Fibroblast of the aortic adventitia (primary cell): Measurements from ENCODE around the gene INIP. TPM values are rescaled to one million over a fixed set of nuclear protein-coding genes. Genes with fewer than 3 reads are reported as not detected.

Experiments
- DNase-seq: peaks from one replicate; pipeline ENCODE4 v3.0.0-alpha.2; 2010; ENCODE audit warnings: low read depth
- H3K4me3 ChIP-seq: 2 replicates; pipeline ENCODE4 v1.5.1; 2011; ENCODE audit warnings: low read depth, mild to moderate bottlenecking, control low read depth, low read length, moderate library complexity
- total RNA-seq: library from RNA; depleted of rRNA; stranded (reverse); fragments of >200 nt; gene quantifications from 2 replicates; pipeline ENCODE4 v1.2.3, GENCODE V29; 2012; ENCODE audit warnings: low replicate concordance
- TF ChIP-seq, protein P1 (sequence below): IDR thresholded peaks from 2 replicates; pipeline ENCODE4 v1.5.1; 2011; ENCODE audit warnings: mild to moderate bottlenecking, low read length, control low read depth, inconsistent platforms; ENCODE audit not compliant: insufficient read depth

INIP gene
- total RNA-seq, 1 donor, result 39.1 TPM

- H3K4me3 ChIP-seq, result no peak overlapping the region
- no peak for DNase-seq
- TF ChIP-seq, protein P1, sequence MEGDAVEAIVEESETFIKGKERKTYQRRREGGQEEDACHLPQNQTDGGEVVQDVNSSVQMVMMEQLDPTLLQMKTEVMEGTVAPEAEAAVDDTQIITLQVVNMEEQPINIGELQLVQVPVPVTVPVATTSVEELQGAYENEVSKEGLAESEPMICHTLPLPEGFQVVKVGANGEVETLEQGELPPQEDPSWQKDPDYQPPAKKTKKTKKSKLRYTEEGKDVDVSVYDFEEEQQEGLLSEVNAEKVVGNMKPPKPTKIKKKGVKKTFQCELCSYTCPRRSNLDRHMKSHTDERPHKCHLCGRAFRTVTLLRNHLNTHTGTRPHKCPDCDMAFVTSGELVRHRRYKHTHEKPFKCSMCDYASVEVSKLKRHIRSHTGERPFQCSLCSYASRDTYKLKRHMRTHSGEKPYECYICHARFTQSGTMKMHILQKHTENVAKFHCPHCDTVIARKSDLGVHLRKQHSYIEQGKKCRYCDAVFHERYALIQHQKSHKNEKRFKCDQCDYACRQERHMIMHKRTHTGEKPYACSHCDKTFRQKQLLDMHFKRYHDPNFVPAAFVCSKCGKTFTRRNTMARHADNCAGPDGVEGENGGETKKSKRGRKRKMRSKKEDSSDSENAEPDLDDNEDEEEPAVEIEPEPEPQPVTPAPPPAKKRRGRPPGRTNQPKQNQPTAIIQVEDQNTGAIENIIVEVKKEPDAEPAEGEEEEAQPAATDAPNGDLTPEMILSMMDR, result no peak
These were observed 14.6 kb downstream of the INIP start for GRCh38 chr9:112703304-112703703.

GRCh38 chr9:112700085-112700484, 17.8 kb downstream of the INIP start:
- TF ChIP-seq, protein P1, result no peak

GRCh38 chr9:112699230-112699629, 18.7 kb downstream of the INIP start:
- TF ChIP-seq, protein P1, result no peak

More at GRCh38 chr9:112700085-112700484, 17.8 kb downstream of the INIP start:
- H3K4me3 ChIP-seq, result no peak overlapping the region
- no peak for DNase-seq

GRCh38 chr9:112696461-112696860, 21.5 kb downstream of the INIP start:
- H3K4me3 ChIP-seq, result no peak overlapping the region
- no peak for DNase-seq
- TF ChIP-seq, protein P1, result no peak

More at GRCh38 chr9:112699230-112699629, 18.7 kb downstream of the INIP start:
- DNase-seq, result no peak
- no peak overlapping the region for H3K4me3 ChIP-seq

DNA sequence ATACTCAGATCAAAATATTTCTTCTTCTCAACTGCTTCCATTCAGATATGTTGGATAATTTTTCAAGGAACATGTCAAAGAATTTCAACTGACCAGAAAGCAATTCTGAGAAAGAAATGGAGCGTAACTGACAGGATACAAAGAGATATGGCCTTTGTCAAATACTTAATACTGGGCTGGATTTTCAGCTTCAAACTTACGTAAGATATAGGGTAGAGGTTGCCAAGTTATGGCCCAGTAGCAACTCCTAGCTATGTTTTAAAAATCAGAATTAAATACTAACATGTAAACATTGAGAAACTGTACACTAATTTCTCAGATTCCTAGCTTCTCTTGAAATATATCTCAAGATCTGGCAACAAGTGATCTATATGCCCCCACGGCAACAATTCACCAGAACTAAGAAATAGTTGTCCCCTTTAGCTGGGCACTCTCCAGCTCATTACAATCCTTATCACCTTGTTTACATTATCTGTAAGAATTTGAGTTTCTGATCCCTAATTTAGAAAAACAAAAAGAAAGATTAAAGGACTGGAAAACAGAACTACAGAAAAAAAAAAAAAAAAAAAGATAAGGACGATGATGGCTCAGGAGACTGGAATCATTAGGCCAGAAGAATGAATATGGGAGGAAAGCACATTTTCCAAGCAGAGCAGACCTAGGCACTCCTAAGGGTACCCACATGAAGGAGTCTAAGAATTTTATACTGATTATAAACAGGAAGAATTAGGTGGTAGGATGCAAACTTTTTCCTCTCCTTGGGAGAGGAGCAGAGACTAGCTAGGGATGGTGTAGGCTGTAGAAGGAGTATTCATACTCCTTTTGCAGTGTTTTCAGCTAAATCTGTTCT, 23.0 kb downstream of the INIP start:
- H3K4me3 ChIP-seq, result no peak overlapping the region
- TF ChIP-seq, protein P1, result no peak
- no peak for DNase-seq

GRCh38 chr9:112689161-112689740, 28.7 kb downstream of the INIP start:
- no peak for DNase-seq
- H3K4me3 ChIP-seq, result no peak overlapping the region
- TF ChIP-seq, protein P1, result no peak
